Testis (tissue), 3 donors: ENCODE measurements around the gene EFCAB12. TPM values are rescaled to one million over a fixed set of nuclear protein-coding genes. Genes with fewer than 3 reads are reported as not detected.

Experiments
- DNase-seq: peaks from one replicate; pipeline ENCODE4 v3.0.0-alpha.2; 2019
- H3K27ac ChIP-seq, 2 donors: fragments of 200-600 bp; sonication (generic); one replicate each; pipeline ENCODE4 v1.5.1; 2019
- H3K27me3 ChIP-seq: fragments of 200-600 bp; sonication (generic); one replicate; pipeline ENCODE4 v1.5.1; 2019
- H3K36me3 ChIP-seq: fragments of 200-600 bp; sonication (generic); one replicate; pipeline ENCODE4 v1.5.1; 2017; ENCODE audit warnings: low read depth; ENCODE audit errors: missing control alignments
- H3K4me1 ChIP-seq: fragments of 200-600 bp; sonication (generic); one replicate; pipeline ENCODE4 v1.5.1; 2019
- H3K4me3 ChIP-seq, 2 donors: fragments of 200-600 bp; sonication (generic); one replicate each; pipeline ENCODE4 v1.5.1; 2017 to 2019
- H3K9me3 ChIP-seq: fragments of 200-600 bp; sonication (generic); one replicate; pipeline ENCODE4 v1.5.1; 2017
- CTCF ChIP-seq, 3 experiments: fragments of 450-650 bp in 2 of 3; fragments of 200-600 bp in 1 of 3; sonication (generic) in 1 of 3; IDR thresholded peaks; one replicate each; pipeline ENCODE4 v1.5.1; 2016 to 2019; ENCODE audit warnings: antibody characterized with exemption in 3 of 3, mild to moderate bottlenecking in 2 of 3, moderate library complexity in 1 of 3
- POLR2A ChIP-seq: fragments of 450-650 bp; IDR thresholded peaks from one replicate; pipeline ENCODE4 v1.6.1; 2017; ENCODE audit warnings: antibody characterized with exemption, mild to moderate bottlenecking, moderate library complexity
- WGBS, 2 donors: methylation state at CpG; one replicate each; pipeline ENCODE4 v1.1.5; 2018; 5-methylcytosine and 5-hydroxymethylcytosine counted together
- intact Hi-C: fragments of 100-400 bp; cut with DNase I; formaldehyde crosslinking; loops from one replicate; pipeline ENCODE4 v1.15.1; 2023; ENCODE audit warnings: low total_unique reads
- polyA plus RNA-seq: library from polyadenylated mRNA; stranded (reverse); fragments of 350-450 nt; fragmentation: Illumina TruSeq; extraction: RNeasy Lipid Tissue Mini Kit (QIAGEN cat#74804); gene quantifications from one replicate; pipeline ENCODE4 v1.2.3, GENCODE V29; 2014; ENCODE audit warnings: low read depth, low replicate concordance; ENCODE audit not compliant: insufficient read depth
- total RNA-seq, 2 donors: library from RNA; depleted of rRNA; stranded (reverse); fragments of >200 nt; gene quantifications; one replicate each; pipeline ENCODE4 v1.2.3, GENCODE V29; 2016

The EFCAB12 gene
- total and polyA plus RNA-seq, 3 donors from 2014 or later: 7.3 to 16.0 (median 13.7) TPM

GRCh38 chr3:129410971-129411370 lies 17.5 kb downstream of the EFCAB12 start:
- intact Hi-C loops: no loop called here
- Histone ChIP-seq H3K4me1 (no peaks in the 10 kb centered on the region), H3K27me3 (no peaks in the 10 kb centered on the region), H3K36me3 (no peaks in the 10 kb centered on the region), H3K9me3 (no peaks in the 10 kb centered on the region), H3K4me3 (no peak overlapping the region), H3K27ac (no peak overlapping the region)
- no peak for TF ChIP-seq CTCF (IDR thresholded peaks at IDR 0.05)
- no peak for TF ChIP-seq POLR2A
- no peak for DNase-seq
- 90 to 95% methylated on average over 17 of the region's 17 CpGs for WGBS, 2 donors

GRCh38 chr3:129409541-129409940 lies 18.9 kb downstream of the EFCAB12 start:
- Histone ChIP-seq H3K4me1 (no peaks in the 10 kb centered on the region), H3K9me3 (no peaks in the 10 kb centered on the region), H3K4me3 (no peak overlapping the region), H3K27me3 (no peaks in the 10 kb centered on the region), H3K27ac (no peak overlapping the region), H3K36me3 (no peaks in the 10 kb centered on the region)
- intact Hi-C loops: no loop called here
- TF ChIP-seq CTCF (IDR thresholded peaks at IDR 0.05) (no peak), POLR2A (no peak)
- no peak for DNase-seq
- 56 to 73% methylated on average over 2 of the region's 2 CpGs for WGBS, 2 donors

GRCh38 chr3:129404610-129405009 lies 23.8 kb downstream of the EFCAB12 start:
- 92 to 93% methylated on average over 5 of the region's 5 CpGs for WGBS, 2 donors
- Histone ChIP-seq H3K27ac (no peak overlapping the region), H3K36me3 (no peaks in the 10 kb centered on the region), H3K4me1 (no peaks in the 10 kb centered on the region), H3K4me3 (no peak overlapping the region), H3K27me3 (no peaks in the 10 kb centered on the region), H3K9me3 (no peaks in the 10 kb centered on the region)
- DNase-seq: no peak
- intact Hi-C loops: no loop called here
- TF ChIP-seq CTCF (IDR thresholded peaks at IDR 0.05) (no peak), POLR2A (no peak)

GRCh38 chr3:129404130-129404529 lies 24.3 kb downstream of the EFCAB12 start:
- WGBS, 2 donors: 79 to 90% methylated on average over 8 of the region's 8 CpGs
- intact Hi-C loops: no loop called here
- no peak for DNase-seq
- no peaks in the 10 kb centered on the region for H3K9me3 ChIP-seq
- no peaks in the 10 kb centered on the region for H3K27me3 ChIP-seq
- H3K27ac ChIP-seq: no peak overlapping the region
- H3K4me3 ChIP-seq: no peak overlapping the region
- no peak for TF ChIP-seq POLR2A
- TF ChIP-seq CTCF (IDR thresholded peaks at IDR 0.05): no peak
- no peaks in the 10 kb centered on the region for H3K4me1 ChIP-seq
- H3K36me3 ChIP-seq: no peaks in the 10 kb centered on the region

GRCh38 chr3:129403450-129403849 lies 25.0 kb downstream of the EFCAB12 start:
- Histone ChIP-seq H3K27ac (no peak overlapping the region), H3K9me3 (no peaks in the 10 kb centered on the region), H3K4me1 (peaks cover under 1% of the 10 kb centered on the region), H3K27me3 (no peaks in the 10 kb centered on the region), H3K36me3 (no peaks in the 10 kb centered on the region), H3K4me3 (no peak overlapping the region)
- DNase-seq: no peak
- WGBS, 2 donors: 85 to 89% methylated on average over 7 of the region's 7 CpGs
- intact Hi-C loops: no loop called here
- no peak for TF ChIP-seq POLR2A
